ENCODE measurements around the gene NOL3.

NOL3 gene

DNA sequence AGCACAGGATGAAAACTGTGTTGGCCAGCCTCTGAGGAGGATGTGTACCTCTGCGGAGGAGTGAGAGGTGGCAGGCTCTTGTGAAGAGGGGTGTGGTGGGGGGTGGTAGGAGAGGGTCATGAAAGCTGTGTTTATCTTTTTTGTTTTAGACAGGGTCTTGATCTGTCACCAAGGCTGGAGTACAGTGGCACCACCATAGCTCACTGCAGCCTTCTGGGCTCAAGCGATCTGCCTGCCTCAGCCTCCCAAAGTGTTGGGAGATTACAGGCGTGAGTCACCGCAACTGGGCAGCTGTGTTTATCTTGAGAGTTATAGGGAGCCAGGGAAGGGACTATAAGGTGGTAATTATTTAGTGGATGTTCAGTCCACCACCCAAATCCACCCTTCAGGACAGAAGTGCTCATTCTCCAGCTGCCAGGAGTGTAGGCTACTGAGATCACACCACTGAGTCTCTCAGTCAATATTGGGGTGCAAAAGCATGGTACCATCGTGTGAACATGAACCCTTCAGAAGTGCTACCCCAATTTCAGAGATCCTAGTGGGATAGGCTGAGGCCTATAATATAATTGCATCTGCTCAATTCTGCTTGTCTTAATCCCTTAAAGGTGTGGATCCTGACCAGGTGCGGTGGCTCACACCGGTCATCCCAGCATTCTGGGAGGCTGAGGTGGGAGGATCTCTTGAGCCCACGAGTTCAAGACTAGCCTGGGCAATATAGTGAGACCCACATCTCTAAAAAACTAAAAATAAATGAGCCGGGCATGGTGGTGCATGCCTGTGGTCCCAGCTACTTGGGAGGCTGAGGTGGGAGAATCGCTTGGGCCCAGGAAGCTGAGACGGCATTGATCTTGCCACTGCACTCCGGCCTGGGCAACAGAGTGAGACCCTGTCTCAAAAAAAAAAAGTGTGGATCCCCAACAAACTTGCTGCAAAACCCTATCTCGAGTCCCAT, 20.4 kb downstream of the NOL3 start:
- no peak overlapping the region for H3K4me3 ChIP-seq (ENCODE audit: low read depth, low read length)
- TF ChIP-seq, protein P1, sequence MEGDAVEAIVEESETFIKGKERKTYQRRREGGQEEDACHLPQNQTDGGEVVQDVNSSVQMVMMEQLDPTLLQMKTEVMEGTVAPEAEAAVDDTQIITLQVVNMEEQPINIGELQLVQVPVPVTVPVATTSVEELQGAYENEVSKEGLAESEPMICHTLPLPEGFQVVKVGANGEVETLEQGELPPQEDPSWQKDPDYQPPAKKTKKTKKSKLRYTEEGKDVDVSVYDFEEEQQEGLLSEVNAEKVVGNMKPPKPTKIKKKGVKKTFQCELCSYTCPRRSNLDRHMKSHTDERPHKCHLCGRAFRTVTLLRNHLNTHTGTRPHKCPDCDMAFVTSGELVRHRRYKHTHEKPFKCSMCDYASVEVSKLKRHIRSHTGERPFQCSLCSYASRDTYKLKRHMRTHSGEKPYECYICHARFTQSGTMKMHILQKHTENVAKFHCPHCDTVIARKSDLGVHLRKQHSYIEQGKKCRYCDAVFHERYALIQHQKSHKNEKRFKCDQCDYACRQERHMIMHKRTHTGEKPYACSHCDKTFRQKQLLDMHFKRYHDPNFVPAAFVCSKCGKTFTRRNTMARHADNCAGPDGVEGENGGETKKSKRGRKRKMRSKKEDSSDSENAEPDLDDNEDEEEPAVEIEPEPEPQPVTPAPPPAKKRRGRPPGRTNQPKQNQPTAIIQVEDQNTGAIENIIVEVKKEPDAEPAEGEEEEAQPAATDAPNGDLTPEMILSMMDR (IDR thresholded peaks at IDR 0.05; ENCODE audit: borderline replicate concordance, insufficient read depth, low read depth, low read length): no peak

- H3K4me3 ChIP-seq (ENCODE audit: low read depth, low read length): peak overlapping the region; percentile 51
- TF ChIP-seq, protein P1 (IDR thresholded peaks at IDR 0.05; ENCODE audit: borderline replicate concordance, insufficient read depth, low read depth, low read length): no peak
Observed at GRCh38 chr16:67191411-67191994, 21.2 kb downstream of the NOL3 start.

DNA sequence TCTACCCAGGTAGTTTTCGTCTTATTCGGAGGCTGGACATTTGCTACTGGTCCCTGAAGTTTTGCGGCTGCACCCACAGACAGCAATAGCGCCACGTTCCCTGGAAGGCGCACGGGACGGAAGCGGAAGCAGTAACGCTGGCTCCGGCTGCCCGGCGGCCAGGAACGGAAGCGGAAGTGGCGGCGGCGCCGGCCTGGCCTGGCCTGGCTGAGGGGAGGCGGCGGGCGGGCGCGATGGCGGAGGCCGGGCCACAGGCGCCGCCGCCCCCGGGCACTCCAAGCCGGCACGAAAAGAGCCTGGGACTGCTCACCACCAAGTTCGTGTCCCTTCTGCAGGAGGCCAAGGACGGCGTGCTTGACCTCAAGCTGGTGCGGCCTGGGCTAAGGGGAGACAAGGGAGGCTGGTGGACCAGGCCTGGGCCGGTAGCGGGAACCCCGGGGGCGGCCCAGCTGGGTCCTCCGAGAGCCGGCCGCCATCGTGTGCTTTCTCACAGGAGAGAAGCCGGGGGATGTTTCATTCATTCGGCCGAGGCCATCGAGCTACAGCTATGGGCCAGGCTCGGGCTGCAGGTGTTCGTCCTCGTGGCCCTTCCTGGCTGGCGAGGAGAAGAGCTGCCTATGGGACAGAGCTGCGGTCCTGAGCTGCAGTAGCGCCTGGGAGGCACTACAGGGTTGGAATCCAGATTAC, 21.8 kb downstream of the NOL3 start, which contains the start of gene E2F4:
Gene E2F4, plus strand, starts transcription at position 161 of the 687 bp plus-strand sequence. Its CDS starts 73 bp downstream, at position 234.
- peak within 1 kb of the TSS; percentile 82 for H3K4me3 ChIP-seq (ENCODE audit: low read depth, low read length)
- TF ChIP-seq, protein P1 (IDR thresholded peaks at IDR 0.05; ENCODE audit: borderline replicate concordance, insufficient read depth, low read depth, low read length): no peak

GRCh38 chr16:67192781-67193361, 22.5 kb downstream of the NOL3 start:
- TF ChIP-seq, protein P1 (IDR thresholded peaks at IDR 0.05; ENCODE audit: borderline replicate concordance, insufficient read depth, low read depth, low read length): no peak
- H3K4me3 ChIP-seq (ENCODE audit: low read depth, low read length): peak overlapping the region; percentile 82

DNA sequence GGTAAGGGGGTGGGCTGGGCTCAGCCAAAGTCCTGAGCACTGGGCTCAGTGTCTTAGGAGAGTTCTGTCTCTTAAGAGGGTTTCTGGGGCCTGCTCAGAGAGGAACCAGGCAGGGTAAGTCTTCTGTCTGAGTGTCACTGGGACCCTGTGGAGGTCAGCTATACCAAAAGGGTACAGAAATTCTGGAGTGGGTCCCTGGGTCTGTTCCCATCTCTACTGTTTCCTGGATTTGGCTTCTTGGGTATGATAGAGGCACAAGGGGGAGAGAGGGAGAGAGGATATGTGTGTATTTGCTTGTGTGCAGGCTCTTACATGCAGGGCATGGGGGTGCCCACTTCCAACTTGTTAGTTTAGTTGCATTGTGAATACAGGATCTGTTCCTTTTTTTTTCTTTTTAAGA, 23.2 kb downstream of the NOL3 start:
- H3K4me3 ChIP-seq (ENCODE audit: low read depth, low read length): peak overlapping the region; percentile 82
- TF ChIP-seq, protein P1 (IDR thresholded peaks at IDR 0.05; ENCODE audit: borderline replicate concordance, insufficient read depth, low read depth, low read length): no peak

DNA sequence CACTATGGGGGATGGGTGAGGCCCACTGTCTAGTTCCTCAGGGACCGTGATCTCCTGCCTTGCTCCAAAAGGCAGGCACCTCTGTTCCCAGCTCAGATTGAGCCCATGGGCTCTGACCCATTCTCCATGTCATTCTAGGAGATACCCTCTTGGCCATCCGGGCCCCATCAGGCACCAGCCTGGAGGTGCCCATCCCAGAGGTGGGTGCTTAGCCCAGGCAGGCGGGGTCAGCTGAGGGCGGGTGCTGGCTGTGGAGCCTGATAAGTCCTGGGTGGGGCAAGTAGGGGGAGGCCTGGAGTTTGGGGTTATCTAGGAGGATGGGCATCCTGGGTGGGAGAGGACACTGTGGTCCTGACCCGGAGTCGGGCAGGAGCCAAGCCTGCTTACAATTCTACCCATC, 23.9 kb downstream of the NOL3 start:
- TF ChIP-seq, protein P1 (IDR thresholded peaks at IDR 0.05; ENCODE audit: borderline replicate concordance, insufficient read depth, low read depth, low read length): no peak
- no peak overlapping the region for H3K4me3 ChIP-seq (ENCODE audit: low read depth, low read length)
